SK-N-SH (cell line): ENCODE results near the gene CDH20. TPM values are rescaled to one million over a fixed set of nuclear protein-coding genes. Genes with fewer than 3 reads are reported as not detected.
A peak's percentile ranks its signal among the peaks of the same experiment; 100 is the strongest.

Source experiments
- CTCF ChIA-PET: fragments of 300-600, 350-600 bp; formaldehyde crosslinking; extraction: SDS; loops from one replicate; lab custom pipeline; 2021; lab: Yijun Ruan, JAX
- POLR2A ChIA-PET: fragments of 350-600 bp; sonication (Branson Sonifier 250); formaldehyde crosslinking; extraction: SDS; loops from one replicate; lab custom pipeline; 2020; ENCODE audit warnings: antibody characterized with exemption, inconsistent platforms; lab: Yijun Ruan, JAX
- DNase-seq: peaks from one replicate; pipeline ENCODE4 v3.0.0; 2012
- H2AFZ ChIP-seq: fragments of 200-600 bp; sonication (generic); 2 replicates; pipeline ENCODE4 v1.8.1; 2016; ENCODE audit warnings: antibody characterized with exemption, mild to moderate bottlenecking, low read depth
- H3F3A ChIP-seq: fragments of 200-600 bp; sonication (generic); replicated peaks from 2 replicates; pipeline ENCODE3; 2016; ENCODE audit warnings: antibody characterized with exemption, mild to moderate bottlenecking; ENCODE audit not compliant: insufficient read depth
- H3K27ac ChIP-seq, 2 experiments: fragments of 200-500 bp in 1 of 2; fragments of 200-600 bp in 1 of 2; sonication (Bioruptor generic) in 1 of 2; sonication (generic), shearing (Covaris generic) in 1 of 2; 2 replicates each; pipeline versions ENCODE4 v1.5.1 to v1.6.1; 2014 to 2016; ENCODE audit warnings: low read depth in 2 of 2, inconsistent platforms in 1 of 2, low read length in 1 of 2, mild to moderate bottlenecking in 1 of 2, mixed read lengths in 1 of 2
- H3K27me3 ChIP-seq: fragments of 200-600 bp; sonication (generic), shearing (Covaris generic); 2 replicates; pipeline ENCODE4 v1.6.1; 2016; ENCODE audit warnings: mixed run types; ENCODE audit not compliant: insufficient read depth
- H3K36me3 ChIP-seq, 2 experiments: fragments of 200-500 bp in 1 of 2; fragments of 200-600 bp in 1 of 2; sonication (Bioruptor generic) in 1 of 2; sonication (generic) in 1 of 2; replicated peaks in 1 of 2; 2 replicates each; pipeline versions ENCODE3 to v1.5.1; 2014 to 2016; ENCODE audit warnings: low read length in 1 of 2, mild to moderate bottlenecking in 1 of 2; ENCODE audit not compliant: insufficient read depth in 2 of 2, control insufficient read depth in 1 of 2
- H3K4me1 ChIP-seq, 2 experiments: fragments of 200-500 bp in 1 of 2; fragments of 200-600 bp in 1 of 2; sonication (Bioruptor generic) in 1 of 2; sonication (generic), shearing (Covaris generic) in 1 of 2; 2 replicates each; pipeline versions ENCODE4 v1.5.1 to v1.6.1; 2014 to 2016; ENCODE audit warnings: low read depth in 1 of 2, low read length in 1 of 2, mixed run types in 1 of 2; ENCODE audit not compliant: insufficient read depth in 2 of 2, control insufficient read depth in 1 of 2
- H3K4me2 ChIP-seq: fragments of 200-600 bp; sonication (generic), shearing (Covaris generic); 2 replicates; pipeline ENCODE4 v1.6.1; 2017; ENCODE audit warnings: mixed run types
- H3K4me3 ChIP-seq, 2 experiments: fragments of 200-500 bp in 1 of 2; fragments of 200-600 bp in 1 of 2; sonication (Bioruptor generic) in 1 of 2; sonication (generic), shearing (Covaris generic) in 1 of 2; 2 replicates each; pipeline versions ENCODE4 v1.5.1 to v1.8.1; 2014 to 2016; ENCODE audit warnings: low read depth in 2 of 2, inconsistent platforms in 1 of 2, low read length in 1 of 2, mild to moderate bottlenecking in 1 of 2, mixed read lengths in 1 of 2, moderate library complexity in 1 of 2
- H3K79me2 ChIP-seq: fragments of 200-600 bp; sonication (generic); 2 replicates; pipeline ENCODE4 v1.8.1; 2017; ENCODE audit warnings: mild to moderate bottlenecking; ENCODE audit not compliant: insufficient read depth
- H3K9ac ChIP-seq: fragments of 200-600 bp; sonication (generic); 2 replicates; pipeline ENCODE4 v1.6.1; 2017; ENCODE audit warnings: mixed run types
- H3K9me2 ChIP-seq: fragments of 200-600 bp; sonication (generic); 2 replicates; pipeline ENCODE4 v1.6.1; 2017; ENCODE audit warnings: mixed run types
- H3K9me3 ChIP-seq: fragments of 200-600 bp; sonication (generic); 2 replicates; pipeline ENCODE4 v1.6.1; 2017; ENCODE audit warnings: mixed run types, mild to moderate bottlenecking, moderate library complexity
- H4K20me1 ChIP-seq: fragments of 200-600 bp; sonication (generic); 2 replicates; pipeline ENCODE4 v1.6.1; 2017; ENCODE audit warnings: mild to moderate bottlenecking, mixed run types; ENCODE audit not compliant: insufficient read depth
- CHD2 ChIP-seq: fragments of 150-350 bp; IDR thresholded peaks from 2 replicates; pipeline ENCODE4 v1.6.1; 2018; ENCODE audit warnings: low read length; ENCODE audit not compliant: partially characterized antibody
- EP300 ChIP-seq, 2 experiments: IDR thresholded peaks; 2 replicates each; pipeline versions ENCODE4 v1.4.0 to v1.6.1; 2012; ENCODE audit warnings: borderline replicate concordance in 1 of 2, low read depth in 1 of 2, low read length in 1 of 2
- EZH2phosphoT487 ChIP-seq: fragments of 200-600 bp; sonication (generic); IDR thresholded peaks from 2 replicates; pipeline ENCODE4 v1.6.1; 2017; ENCODE audit warnings: low read depth, mixed run types, mild to moderate bottlenecking, antibody characterized with exemption, moderate library complexity, borderline replicate concordance
- GATA2 ChIP-seq: sonication (generic); formaldehyde crosslinking; IDR thresholded peaks from 2 replicates; pipeline ENCODE4 v1.5.0; 2020; ENCODE audit warnings: mild to moderate bottlenecking, missing genetic modification reagents
- MEF2A ChIP-seq: IDR thresholded peaks from 2 replicates; pipeline ENCODE4 v1.4.0; 2012; ENCODE audit warnings: low read depth, borderline replicate concordance
- MXI1 ChIP-seq: IDR thresholded peaks from 2 replicates; pipeline ENCODE4 v1.6.1; 2012; ENCODE audit warnings: mild to moderate bottlenecking, low read depth, low read length, improper control_type of control experiment
- PBX3 ChIP-seq: IDR thresholded peaks from 2 replicates; pipeline ENCODE4; 2012
- RAD21 ChIP-seq: IDR thresholded peaks from 2 replicates; pipeline ENCODE4 v1.6.1; 2012; ENCODE audit warnings: mild to moderate bottlenecking, low read length
- REST ChIP-seq: IDR thresholded peaks from 2 replicates; pipeline ENCODE4 v1.6.1; 2012; ENCODE audit warnings: mild to moderate bottlenecking, low read depth, low read length, moderate library complexity
- RXRA ChIP-seq: IDR thresholded peaks from 2 replicates; pipeline ENCODE4 v1.4.0; 2012; ENCODE audit warnings: low read depth, mild to moderate bottlenecking, borderline replicate concordance
- SMC3 ChIP-seq: IDR thresholded peaks from 2 replicates; pipeline ENCODE4 v1.6.1; 2012; ENCODE audit warnings: low read depth, low read length, improper control_type of control experiment
- TEAD4 ChIP-seq: IDR thresholded peaks from 2 replicates; pipeline ENCODE4 v1.4.0; 2012; ENCODE audit warnings: mild to moderate bottlenecking, borderline replicate concordance; ENCODE audit not compliant: insufficient read depth
- WGBS: methylation state at CpG from one replicate; pipeline ENCODE4 v1.1.6; 2017; ENCODE audit warnings: low lambda C conversion rate; 5-methylcytosine and 5-hydroxymethylcytosine counted together
- polyA plus RNA-seq, 3 experiments: library from polyadenylated mRNA; depleted of rRNA; stranded (reverse); fragments of >200 nt; gene quantifications; 2 replicates each; pipeline ENCODE4 v1.2.3, GENCODE V29; 2012
- TF ChIP-seq, protein P1 (sequence below): IDR thresholded peaks from 2 replicates; pipeline ENCODE4 v1.4.0; 2012; ENCODE audit warnings: low read depth, borderline replicate concordance
- TF ChIP-seq, protein P2 (sequence below): fragments of 150-350 bp; IDR thresholded peaks from 2 replicates; pipeline ENCODE4 v1.6.1; 2017; ENCODE audit warnings: antibody characterized with exemption, low read length, low read depth, borderline replicate concordance

CDH20 gene
- polyA plus RNA-seq, 1 of the 3 experiments (the other 2 are of a cell fraction), result 1.1 TPM

GRCh38 chr18:61398961-61399705 lies 65.9 kb downstream of the CDH20 start (continued):
- TF ChIP-seq, protein P1, sequence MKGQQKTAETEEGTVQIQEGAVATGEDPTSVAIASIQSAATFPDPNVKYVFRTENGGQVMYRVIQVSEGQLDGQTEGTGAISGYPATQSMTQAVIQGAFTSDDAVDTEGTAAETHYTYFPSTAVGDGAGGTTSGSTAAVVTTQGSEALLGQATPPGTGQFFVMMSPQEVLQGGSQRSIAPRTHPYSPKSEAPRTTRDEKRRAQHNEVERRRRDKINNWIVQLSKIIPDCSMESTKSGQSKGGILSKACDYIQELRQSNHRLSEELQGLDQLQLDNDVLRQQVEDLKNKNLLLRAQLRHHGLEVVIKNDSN, result 0 out of 2 replicates have a peak, but pooled peaks have one; percentile 11
- TF ChIP-seq EP300 (IDR thresholded peaks at IDR 0.05; ENCODE audit: borderline replicate concordance in 1 of 2, low read depth in 1 of 2, low read length in 1 of 2) (peak in 1 of 2 experiments; percentile 64; a peak in 2 of 4 replicates), CHD2 (no peak), RAD21 (no peak), MXI1 (no peak)

GRCh38 chr18:61400016-61400635 lies 66.9 kb downstream of the CDH20 start:
- H3K4me2 ChIP-seq, result peak overlapping the region; percentile 61
- CTCF ChIA-PET, result interaction anchor here (0.6 to 2.0 kb wide), 3 partner anchors 11 to 294 kb away, joined by 3 to 4 read pairs (median 4); no protein-coding TSS in a partner anchor

More at GRCh38 chr18:61400016-61400635, 66.9 kb downstream of the CDH20 start:
- no peak for TF ChIP-seq MEF2A
- no peak for TF ChIP-seq SMC3
- TF ChIP-seq EZH2phosphoT487, result no peak
- no peak for TF ChIP-seq GATA2 (CRISPR knock-in tag)
- no peak for TF ChIP-seq TEAD4
- TF ChIP-seq, protein P1, result no peak
- TF ChIP-seq RAD21, result no peak
- TF ChIP-seq PBX3, result no peak
- TF ChIP-seq, protein P2, sequence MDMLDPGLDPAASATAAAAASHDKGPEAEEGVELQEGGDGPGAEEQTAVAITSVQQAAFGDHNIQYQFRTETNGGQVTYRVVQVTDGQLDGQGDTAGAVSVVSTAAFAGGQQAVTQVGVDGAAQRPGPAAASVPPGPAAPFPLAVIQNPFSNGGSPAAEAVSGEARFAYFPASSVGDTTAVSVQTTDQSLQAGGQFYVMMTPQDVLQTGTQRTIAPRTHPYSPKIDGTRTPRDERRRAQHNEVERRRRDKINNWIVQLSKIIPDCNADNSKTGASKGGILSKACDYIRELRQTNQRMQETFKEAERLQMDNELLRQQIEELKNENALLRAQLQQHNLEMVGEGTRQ, result no peak
- no peak for TF ChIP-seq REST
- no peak for TF ChIP-seq EP300 (IDR thresholded peaks at IDR 0.05; ENCODE audit: borderline replicate concordance in 1 of 2, low read depth in 1 of 2, low read length in 1 of 2)
- no peak for TF ChIP-seq RXRA
- no peaks in the 10 kb centered on the region for H3K9me3 ChIP-seq
- peaks cover 8 to 24% of the 10 kb centered on the region in 2 experiments for H3K4me1 ChIP-seq
- peak overlapping the region; percentile 48 to 93 for H3K27ac ChIP-seq
- H4K20me1 ChIP-seq, result no peaks in the 10 kb centered on the region
- no peaks in the 10 kb centered on the region for H3K27me3 ChIP-seq
- peak overlapping the region; percentile 53; the same call in 1 of the 2 replicates for H3K9ac ChIP-seq
- WGBS, result 76% methylated on average over 3 of the region's 3 CpGs
- no peaks in the 10 kb centered on the region for H3K9me2 ChIP-seq
- H3K36me3 ChIP-seq, result no peaks in the 10 kb centered on the region
- H3K79me2 ChIP-seq, result no peaks in the 10 kb centered on the region
- no peak for DNase-seq
- H3F3A ChIP-seq, result peaks cover 41% of the 10 kb centered on the region
- H3K4me3 ChIP-seq, result peak overlapping the region in 1 of 2 experiments; percentile 31; a peak in 1 of 4 replicates
- no peak overlapping the region for H2AFZ ChIP-seq
- POLR2A ChIA-PET, result no interaction called here
